Measurements from ENCODE around the gene POT1.

The POT1 gene

DNA sequence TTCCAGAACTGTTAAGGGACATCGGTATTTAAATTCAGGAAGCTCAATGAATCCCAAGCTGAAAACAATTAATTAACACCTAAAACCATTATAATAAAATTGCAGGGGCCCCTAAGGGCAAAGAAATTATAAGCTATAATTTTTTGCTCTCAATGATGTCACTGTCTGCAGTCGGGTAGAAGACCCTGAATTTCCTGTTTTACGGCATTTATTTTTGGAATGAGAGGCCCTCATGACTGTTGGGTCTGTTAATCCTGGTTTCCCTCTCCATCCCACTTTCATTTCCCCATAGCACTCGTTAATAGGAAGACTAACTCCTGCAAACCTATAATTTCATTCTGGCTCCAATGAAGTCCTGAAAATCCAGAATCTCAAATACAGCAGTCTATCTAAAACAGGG, 138.2 kb downstream of the POT1 start:
- Histone ChIP-seq H3K9ac (ENCODE audit: low read length) (no peak overlapping the region), H3K36me3 (ENCODE audit: control insufficient read depth, insufficient read depth, low read length) (no peaks in the 10 kb centered on the region), H3K4me1 (ENCODE audit: control insufficient read depth, insufficient read depth, low read length) (no peaks in the 10 kb centered on the region), H3K27ac (ENCODE audit: low read depth, low read length) (no peak overlapping the region), H3K4me3 (ENCODE audit: low read length) (no peak overlapping the region), H3K27me3 (ENCODE audit: control insufficient read depth, insufficient read depth, low read length) (no peaks in the 10 kb centered on the region)

DNA sequence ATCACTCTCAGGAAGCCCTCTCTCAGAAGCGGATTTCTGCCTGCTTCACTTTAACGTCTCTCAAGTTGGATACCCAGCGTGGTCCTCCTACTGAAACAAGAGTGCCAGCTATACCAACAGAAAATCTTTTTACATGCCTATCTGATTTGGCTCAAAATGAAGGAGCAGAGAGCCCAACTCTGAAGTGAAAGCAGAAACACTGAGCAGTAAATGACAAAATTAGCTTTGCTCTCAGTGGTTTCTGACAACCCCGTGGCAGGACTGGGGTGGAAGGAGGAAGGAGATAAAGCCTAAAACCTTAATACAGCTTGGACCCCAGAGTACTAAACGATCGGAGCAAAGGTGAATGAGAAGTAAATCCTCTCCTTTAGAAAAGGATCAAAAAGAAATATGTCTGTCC, 139.0 kb downstream of the POT1 start:
- H3K4me3 ChIP-seq (ENCODE audit: low read length) = no peak overlapping the region
- no peaks in the 10 kb centered on the region for H3K36me3 ChIP-seq (ENCODE audit: control insufficient read depth, insufficient read depth, low read length)
- no peaks in the 10 kb centered on the region for H3K4me1 ChIP-seq (ENCODE audit: control insufficient read depth, insufficient read depth, low read length)
- H3K9ac ChIP-seq (ENCODE audit: low read length) = no peak overlapping the region
- no peaks in the 10 kb centered on the region for H3K27me3 ChIP-seq (ENCODE audit: control insufficient read depth, insufficient read depth, low read length)
- no peak overlapping the region for H3K27ac ChIP-seq (ENCODE audit: low read depth, low read length)

DNA sequence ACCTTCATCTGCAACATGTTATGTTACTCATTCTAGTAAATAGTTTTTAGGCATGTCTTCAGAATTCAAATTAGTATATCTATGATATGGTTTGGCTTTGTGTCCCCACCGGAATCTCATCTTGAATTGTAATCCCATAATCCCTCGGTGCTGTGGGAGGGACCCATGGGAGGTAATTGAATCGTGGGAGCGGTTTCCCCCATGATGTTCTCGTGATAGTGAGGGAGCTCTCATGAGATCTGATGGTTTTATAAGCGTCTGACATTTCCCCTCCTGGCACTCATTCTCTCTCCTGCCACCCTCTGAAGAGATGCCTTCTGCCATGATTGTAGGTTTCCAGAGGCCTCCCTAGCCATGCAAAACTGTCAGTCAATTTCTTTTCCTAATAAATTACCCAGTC, 143.6 kb downstream of the POT1 start:
- Histone ChIP-seq H3K27me3 (ENCODE audit: control insufficient read depth, insufficient read depth, low read length) (no peaks in the 10 kb centered on the region), H3K9ac (ENCODE audit: low read length) (no peak overlapping the region), H3K4me1 (ENCODE audit: control insufficient read depth, insufficient read depth, low read length) (no peaks in the 10 kb centered on the region), H3K4me3 (ENCODE audit: low read length) (no peak overlapping the region), H3K27ac (ENCODE audit: low read depth, low read length) (no peak overlapping the region), H3K36me3 (ENCODE audit: control insufficient read depth, insufficient read depth, low read length) (no peaks in the 10 kb centered on the region)

- H3K9ac ChIP-seq (ENCODE audit: low read length) = no peak overlapping the region
- no peaks in the 10 kb centered on the region for H3K27me3 ChIP-seq (ENCODE audit: control insufficient read depth, insufficient read depth, low read length)
- no peaks in the 10 kb centered on the region for H3K36me3 ChIP-seq (ENCODE audit: control insufficient read depth, insufficient read depth, low read length)
- H3K27ac ChIP-seq (ENCODE audit: low read depth, low read length) = no peak overlapping the region
- no peaks in the 10 kb centered on the region for H3K4me1 ChIP-seq (ENCODE audit: control insufficient read depth, insufficient read depth, low read length)
- no peak overlapping the region for H3K4me3 ChIP-seq (ENCODE audit: low read length)
Measured at GRCh38 chr7:124784879-124785818, 144.5 kb downstream of the POT1 start.

DNA sequence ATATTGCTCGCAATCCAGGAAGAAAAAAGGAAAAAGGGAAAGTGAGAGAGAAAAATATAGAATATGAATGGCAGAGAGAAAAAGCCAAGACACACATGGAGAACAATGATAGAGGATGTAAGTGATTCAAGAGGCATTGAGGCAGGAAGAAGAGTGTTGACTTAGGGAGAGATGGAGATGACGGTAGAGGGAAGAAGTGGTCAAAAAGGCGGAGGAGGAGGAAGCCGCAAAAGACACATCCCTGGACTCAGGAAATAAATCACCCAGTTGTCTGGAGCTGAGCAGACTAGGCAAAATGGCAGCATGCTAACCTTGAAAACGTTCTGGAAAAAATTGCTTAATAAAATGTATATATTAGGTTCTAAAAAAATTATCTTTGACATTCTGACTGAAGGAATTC, 146.4 kb downstream of the POT1 start:
- Histone ChIP-seq H3K36me3 (ENCODE audit: control insufficient read depth, insufficient read depth, low read length) (no peaks in the 10 kb centered on the region), H3K27ac (ENCODE audit: low read depth, low read length) (no peak overlapping the region), H3K4me1 (ENCODE audit: control insufficient read depth, insufficient read depth, low read length) (no peaks in the 10 kb centered on the region), H3K4me3 (ENCODE audit: low read length) (no peak overlapping the region), H3K27me3 (ENCODE audit: control insufficient read depth, insufficient read depth, low read length) (no peaks in the 10 kb centered on the region), H3K9ac (ENCODE audit: low read length) (no peak overlapping the region)

GRCh38 chr7:124781907-124782734, 147.5 kb downstream of the POT1 start:
- no peak overlapping the region for H3K4me3 ChIP-seq (ENCODE audit: low read length)

GRCh38 chr7:124781418-124781817, 148.2 kb downstream of the POT1 start:
- no peak overlapping the region for H3K27ac ChIP-seq (ENCODE audit: low read depth, low read length)
- no peaks in the 10 kb centered on the region for H3K27me3 ChIP-seq (ENCODE audit: control insufficient read depth, insufficient read depth, low read length)
- no peak overlapping the region for H3K4me3 ChIP-seq (ENCODE audit: low read length)
- H3K4me1 ChIP-seq (ENCODE audit: control insufficient read depth, insufficient read depth, low read length) = no peaks in the 10 kb centered on the region
- no peak overlapping the region for H3K9ac ChIP-seq (ENCODE audit: low read length)
- no peaks in the 10 kb centered on the region for H3K36me3 ChIP-seq (ENCODE audit: control insufficient read depth, insufficient read depth, low read length)

More at GRCh38 chr7:124781907-124782734, 147.5 kb downstream of the POT1 start:
- no peaks in the 10 kb centered on the region for H3K36me3 ChIP-seq (ENCODE audit: control insufficient read depth, insufficient read depth, low read length)
- no peak overlapping the region for H3K27ac ChIP-seq (ENCODE audit: low read depth, low read length)
- H3K9ac ChIP-seq (ENCODE audit: low read length) = no peak overlapping the region
- H3K27me3 ChIP-seq (ENCODE audit: control insufficient read depth, insufficient read depth, low read length) = no peaks in the 10 kb centered on the region
- no peaks in the 10 kb centered on the region for H3K4me1 ChIP-seq (ENCODE audit: control insufficient read depth, insufficient read depth, low read length)

DNA sequence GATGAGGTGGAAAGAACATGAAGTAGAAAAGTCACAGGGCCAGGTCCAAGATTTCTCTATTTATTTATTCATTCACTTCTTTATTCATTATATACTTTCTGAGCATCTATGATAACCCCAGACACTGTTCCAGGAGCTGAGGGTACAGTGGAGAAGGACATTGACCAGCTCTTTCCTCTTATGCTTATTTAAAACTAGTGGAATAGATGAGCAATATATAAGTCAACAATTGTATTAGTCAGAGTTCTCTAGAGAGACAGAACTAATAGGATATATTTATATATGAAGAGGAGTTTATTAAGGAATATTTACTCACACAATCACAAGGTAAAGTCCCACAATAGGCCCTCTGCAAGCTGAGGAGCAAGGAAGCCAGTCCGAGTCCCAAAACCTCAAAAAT, 149.0 kb downstream of the POT1 start:
- H3K27me3 ChIP-seq (ENCODE audit: control insufficient read depth, insufficient read depth, low read length) = no peaks in the 10 kb centered on the region
- no peaks in the 10 kb centered on the region for H3K36me3 ChIP-seq (ENCODE audit: control insufficient read depth, insufficient read depth, low read length)
- no peak overlapping the region for H3K4me3 ChIP-seq (ENCODE audit: low read length)
- no peak overlapping the region for H3K27ac ChIP-seq (ENCODE audit: low read depth, low read length)
- no peak overlapping the region for H3K9ac ChIP-seq (ENCODE audit: low read length)
- no peaks in the 10 kb centered on the region for H3K4me1 ChIP-seq (ENCODE audit: control insufficient read depth, insufficient read depth, low read length)

- no peak overlapping the region for H3K4me3 ChIP-seq (ENCODE audit: low read length)
- H3K4me1 ChIP-seq (ENCODE audit: control insufficient read depth, insufficient read depth, low read length) = no peaks in the 10 kb centered on the region
- H3K27ac ChIP-seq (ENCODE audit: low read depth, low read length) = no peak overlapping the region
- no peak overlapping the region for H3K9ac ChIP-seq (ENCODE audit: low read length)
- no peaks in the 10 kb centered on the region for H3K27me3 ChIP-seq (ENCODE audit: control insufficient read depth, insufficient read depth, low read length)
- H3K36me3 ChIP-seq (ENCODE audit: control insufficient read depth, insufficient read depth, low read length) = no peaks in the 10 kb centered on the region
Measured at GRCh38 chr7:124780056-124780455, 149.6 kb downstream of the POT1 start.

GRCh38 chr7:124779620-124780019, 150.0 kb downstream of the POT1 start:
- Histone ChIP-seq H3K27me3 (ENCODE audit: control insufficient read depth, insufficient read depth, low read length) (no peaks in the 10 kb centered on the region), H3K4me3 (ENCODE audit: low read length) (no peak overlapping the region), H3K36me3 (ENCODE audit: control insufficient read depth, insufficient read depth, low read length) (no peaks in the 10 kb centered on the region), H3K27ac (ENCODE audit: low read depth, low read length) (no peak overlapping the region), H3K4me1 (ENCODE audit: control insufficient read depth, insufficient read depth, low read length) (no peaks in the 10 kb centered on the region), H3K9ac (ENCODE audit: low read length) (no peak overlapping the region)

GRCh38 chr7:124779194-124779593, 150.4 kb downstream of the POT1 start:
- H3K27ac ChIP-seq (ENCODE audit: low read depth, low read length) = no peak overlapping the region
- no peaks in the 10 kb centered on the region for H3K4me1 ChIP-seq (ENCODE audit: control insufficient read depth, insufficient read depth, low read length)
- H3K4me3 ChIP-seq (ENCODE audit: low read length) = no peak overlapping the region
- H3K9ac ChIP-seq (ENCODE audit: low read length) = no peak overlapping the region
- H3K27me3 ChIP-seq (ENCODE audit: control insufficient read depth, insufficient read depth, low read length) = no peaks in the 10 kb centered on the region
- no peaks in the 10 kb centered on the region for H3K36me3 ChIP-seq (ENCODE audit: control insufficient read depth, insufficient read depth, low read length)

- Histone ChIP-seq H3K27ac (ENCODE audit: low read depth, low read length) (no peak overlapping the region), H3K4me1 (ENCODE audit: control insufficient read depth, insufficient read depth, low read length) (no peaks in the 10 kb centered on the region), H3K27me3 (ENCODE audit: control insufficient read depth, insufficient read depth, low read length) (no peaks in the 10 kb centered on the region), H3K9ac (ENCODE audit: low read length) (no peak overlapping the region), H3K36me3 (ENCODE audit: control insufficient read depth, insufficient read depth, low read length) (no peaks in the 10 kb centered on the region), H3K4me3 (ENCODE audit: low read length) (no peak overlapping the region)
Measured at GRCh38 chr7:124777268-124777667, 152.4 kb downstream of the POT1 start.

Data from rectal smooth muscle tissue (tissue), 1 donor.